NCI-H69 (cell line): ENCODE results near the gene SMARCD2.
A peak's percentile ranks its signal among the peaks of the same experiment; 100 is the strongest.

Experiments used
- DNase-seq: peaks from one replicate; lab custom pipeline; 2025; lab: John Stamatoyannopoulos, UW

SMARCD2 gene

GRCh38 chr17:63850401-63850800 is 7.9 kb upstream of the SMARCD2 start:
- no peak for DNase-seq

GRCh38 chr17:63848834-63849689 is 6.6 kb upstream of the SMARCD2 start:
- peak; percentile 46 for DNase-seq

GRCh38 chr17:63847525-63848249 is 5.2 kb upstream of the SMARCD2 start:
- no peak for DNase-seq

GRCh38 chr17:63845509-63845908 is 3.0 kb upstream of the SMARCD2 start:
- DNase-seq: no peak

GRCh38 chr17:63843910-63844677 is 1.6 kb upstream of the SMARCD2 start:
- no peak for DNase-seq

GRCh38 chr17:63843387-63843888 is 953 bp upstream of the SMARCD2 start:
- DNase-seq: peak; percentile 70

GRCh38 chr17:63842173-63842539 is 329 bp downstream of the SMARCD2 start:
- peak; percentile 82 for DNase-seq

GRCh38 chr17:63841350-63842172 is 924 bp downstream of the SMARCD2 start:
- DNase-seq: peak; percentile 62

- no peak for DNase-seq
These were observed 1.7 kb downstream of the SMARCD2 start for GRCh38 chr17:63840591-63841349.

- DNase-seq: peak; percentile 43
These were observed 3.8 kb downstream of the SMARCD2 start for GRCh38 chr17:63838631-63839171.

- no peak for DNase-seq
These were observed 4.4 kb downstream of the SMARCD2 start for GRCh38 chr17:63837962-63838600.

GRCh38 chr17:63837480-63837879 is 5.0 kb downstream of the SMARCD2 start:
- no peak for DNase-seq

GRCh38 chr17:63836811-63837210 is 5.7 kb downstream of the SMARCD2 start:
- no peak for DNase-seq

- DNase-seq: no peak
These were observed 7.2 kb downstream of the SMARCD2 start for GRCh38 chr17:63835167-63835720.

- DNase-seq: peak; percentile 75
These were observed 7.9 kb downstream of the SMARCD2 start for GRCh38 chr17:63834431-63835166.

GRCh38 chr17:63833741-63834373 is 8.6 kb downstream of the SMARCD2 start:
- no peak for DNase-seq

- DNase-seq: no peak
These were observed 9.3 kb downstream of the SMARCD2 start for GRCh38 chr17:63833026-63833740.

GRCh38 chr17:63832455-63832854 is 10.0 kb downstream of the SMARCD2 start:
- DNase-seq: no peak
